Effector memory CD8-positive, alpha-beta T cell (primary cell): Measurements from ENCODE around the gene OSBPL10.

Source experiments
- ATAC-seq: fragments of 150-1000 bp; cut with Tn5 transposase; replicated peaks from 2 replicates; pipeline ENCODE4 v1.10.0; 2021; ENCODE audit warnings: mild to moderate bottlenecking, moderate library complexity
- DNase-seq, 3 experiments: peaks; one replicate each; pipeline ENCODE4 v3.0.0; 2021
- H3K27ac Mint-ChIP-seq, 2 donors: one replicate each; pipeline ENCODE4 v1.8.0; 2022; ENCODE audit warnings: mild to moderate bottlenecking in 2 of 2, mixed read lengths in 2 of 2, moderate library complexity in 2 of 2
- H3K27me3 Mint-ChIP-seq, 2 donors: one replicate each; pipeline ENCODE4 v1.8.0; 2022; ENCODE audit warnings: mixed read lengths in 2 of 2
- H3K36me3 Mint-ChIP-seq: one replicate; pipeline ENCODE4 v1.8.0; 2022; ENCODE audit warnings: mild to moderate bottlenecking, moderate library complexity, mixed read lengths; ENCODE audit not compliant: insufficient read depth
- H3K4me1 Mint-ChIP-seq, 2 donors: one replicate each; pipeline ENCODE4 v1.8.0; 2022; ENCODE audit warnings: low read depth in 2 of 2, mixed read lengths in 2 of 2
- H3K4me3 Mint-ChIP-seq, 2 donors: one replicate each; pipeline ENCODE4 v1.8.0; 2022; ENCODE audit warnings: mild to moderate bottlenecking in 2 of 2, mixed read lengths in 2 of 2, moderate library complexity in 2 of 2
- H3K9me3 Mint-ChIP-seq, 2 donors: one replicate each; pipeline ENCODE4 v1.8.0; 2022; ENCODE audit warnings: mixed read lengths in 2 of 2

The OSBPL10 gene

GRCh38 chr3:31978553-31978952, 2.5 kb downstream of the OSBPL10 start:
- ATAC-seq = no peak
- no peaks in the 10 kb centered on the region for H3K9me3 Mint-ChIP-seq
- peaks cover 5 to 13% of the 10 kb centered on the region in 2 donors for H3K4me1 Mint-ChIP-seq

GRCh38 chr3:31977736-31978135, 3.3 kb downstream of the OSBPL10 start:
- no peak for DNase-seq
- Mint-ChIP-seq H3K4me1 (peaks cover 5 to 13% of the 10 kb centered on the region in 2 donors), H3K4me3 (no peak overlapping the region), H3K9me3 (no peaks in the 10 kb centered on the region), H3K27ac (no peak overlapping the region), H3K36me3 (no peaks in the 10 kb centered on the region), H3K27me3 (peaks cover 62 to 98% of the 10 kb centered on the region in 2 donors)
- no peak for ATAC-seq

More at GRCh38 chr3:31978553-31978952, 2.5 kb downstream of the OSBPL10 start:
- Mint-ChIP-seq H3K4me3 (no peak overlapping the region), H3K27ac (no peak overlapping the region), H3K27me3 (peaks cover 69 to 98% of the 10 kb centered on the region in 2 donors), H3K36me3 (no peaks in the 10 kb centered on the region)
- no peak for DNase-seq

GRCh38 chr3:31976302-31976701, 4.8 kb downstream of the OSBPL10 start:
- no peak for ATAC-seq
- H3K36me3 Mint-ChIP-seq = peaks cover under 1% of the 10 kb centered on the region
- no peaks in the 10 kb centered on the region for H3K9me3 Mint-ChIP-seq
- H3K27me3 Mint-ChIP-seq = peaks cover 57 to 92% of the 10 kb centered on the region in 2 donors
- peaks cover 0 to 7% of the 10 kb centered on the region in 2 donors for H3K4me1 Mint-ChIP-seq
- no peak overlapping the region for H3K27ac Mint-ChIP-seq
- DNase-seq = no peak
- no peak overlapping the region for H3K4me3 Mint-ChIP-seq

GRCh38 chr3:31974964-31975363, 6.1 kb downstream of the OSBPL10 start:
- no peak overlapping the region for H3K4me3 Mint-ChIP-seq
- peaks cover 0 to 3% of the 10 kb centered on the region in 2 donors for H3K4me1 Mint-ChIP-seq
- peaks cover 56 to 95% of the 10 kb centered on the region in 2 donors for H3K27me3 Mint-ChIP-seq

GRCh38 chr3:31974471-31974870, 6.6 kb downstream of the OSBPL10 start:
- peaks cover 52 to 90% of the 10 kb centered on the region in 2 donors for H3K27me3 Mint-ChIP-seq
- H3K27ac Mint-ChIP-seq = no peak overlapping the region
- no peak overlapping the region for H3K4me3 Mint-ChIP-seq
- ATAC-seq = no peak
- H3K36me3 Mint-ChIP-seq = peaks cover 4% of the 10 kb centered on the region
- H3K9me3 Mint-ChIP-seq = no peaks in the 10 kb centered on the region
- no peak for DNase-seq
- peaks cover 0 to 3% of the 10 kb centered on the region in 2 donors for H3K4me1 Mint-ChIP-seq

More at GRCh38 chr3:31974964-31975363, 6.1 kb downstream of the OSBPL10 start:
- no peaks in the 10 kb centered on the region for H3K9me3 Mint-ChIP-seq
- peaks cover 4% of the 10 kb centered on the region for H3K36me3 Mint-ChIP-seq
- no peak for ATAC-seq
- no peak overlapping the region for H3K27ac Mint-ChIP-seq
- no peak for DNase-seq

- DNase-seq (no peak), ATAC-seq (no peak)
- Mint-ChIP-seq H3K27ac (no peak overlapping the region), H3K4me3 (no peak overlapping the region), H3K9me3 (no peaks in the 10 kb centered on the region), H3K4me1 (no peaks in the 10 kb centered on the region), H3K36me3 (peaks cover 4% of the 10 kb centered on the region), H3K27me3 (peaks cover 46 to 84% of the 10 kb centered on the region in 2 donors)
Measured at GRCh38 chr3:31973837-31974236, 7.2 kb downstream of the OSBPL10 start.

GRCh38 chr3:31973081-31973480, 8.0 kb downstream of the OSBPL10 start:
- no peak overlapping the region for H3K27ac Mint-ChIP-seq
- H3K36me3 Mint-ChIP-seq = peaks cover 4% of the 10 kb centered on the region
- DNase-seq = no peak
- peaks cover 38 to 77% of the 10 kb centered on the region in 2 donors for H3K27me3 Mint-ChIP-seq
- H3K4me1 Mint-ChIP-seq = no peaks in the 10 kb centered on the region
- H3K4me3 Mint-ChIP-seq = no peak overlapping the region
- no peaks in the 10 kb centered on the region for H3K9me3 Mint-ChIP-seq
- no peak for ATAC-seq

GRCh38 chr3:31971607-31972006, 9.5 kb downstream of the OSBPL10 start:
- ATAC-seq (no peak), DNase-seq (no peak)
- H3K9me3 Mint-ChIP-seq = no peaks in the 10 kb centered on the region
- no peak overlapping the region for H3K27ac Mint-ChIP-seq
- H3K4me1 Mint-ChIP-seq = no peaks in the 10 kb centered on the region
- H3K36me3 Mint-ChIP-seq = peaks cover 4% of the 10 kb centered on the region
- H3K27me3 Mint-ChIP-seq = peaks cover 28 to 62% of the 10 kb centered on the region in 2 donors
- H3K4me3 Mint-ChIP-seq = no peak overlapping the region

GRCh38 chr3:31968927-31969418, 12.1 kb downstream of the OSBPL10 start:
- Mint-ChIP-seq H3K4me3 (no peak overlapping the region), H3K9me3 (no peaks in the 10 kb centered on the region), H3K27me3 (peaks cover 19 to 41% of the 10 kb centered on the region in 2 donors), H3K4me1 (no peaks in the 10 kb centered on the region), H3K27ac (no peak overlapping the region), H3K36me3 (peaks cover 4% of the 10 kb centered on the region)
- ATAC-seq (no peak), DNase-seq (no peak)

- H3K27ac Mint-ChIP-seq = no peak overlapping the region
- no peaks in the 10 kb centered on the region for H3K4me1 Mint-ChIP-seq
- ATAC-seq (no peak), DNase-seq (no peak)
- no peaks in the 10 kb centered on the region for H3K9me3 Mint-ChIP-seq
- no peak overlapping the region for H3K4me3 Mint-ChIP-seq
- H3K27me3 Mint-ChIP-seq = peaks cover 19 to 41% of the 10 kb centered on the region in 2 donors
- peaks cover 7% of the 10 kb centered on the region for H3K36me3 Mint-ChIP-seq
Measured at GRCh38 chr3:31968369-31968926, 12.6 kb downstream of the OSBPL10 start.

- H3K4me3 Mint-ChIP-seq = no peak overlapping the region
- peaks cover 16 to 41% of the 10 kb centered on the region in 2 donors for H3K27me3 Mint-ChIP-seq
- ATAC-seq (no peak), DNase-seq (no peak)
- H3K36me3 Mint-ChIP-seq = peaks cover 7% of the 10 kb centered on the region
- H3K4me1 Mint-ChIP-seq = no peaks in the 10 kb centered on the region
- H3K9me3 Mint-ChIP-seq = no peaks in the 10 kb centered on the region
- no peak overlapping the region for H3K27ac Mint-ChIP-seq
Measured at GRCh38 chr3:31967592-31967991, 13.5 kb downstream of the OSBPL10 start.

GRCh38 chr3:31966978-31967591, 14.0 kb downstream of the OSBPL10 start:
- Mint-ChIP-seq H3K36me3 (peaks cover 7% of the 10 kb centered on the region), H3K4me3 (no peak overlapping the region), H3K9me3 (no peaks in the 10 kb centered on the region), H3K27ac (no peak overlapping the region), H3K4me1 (no peaks in the 10 kb centered on the region), H3K27me3 (peaks cover 11 to 37% of the 10 kb centered on the region in 2 donors)
- DNase-seq (no peak), ATAC-seq (no peak)

GRCh38 chr3:31962801-31963205, 18.3 kb downstream of the OSBPL10 start:
- Mint-ChIP-seq H3K36me3 (peaks cover 2% of the 10 kb centered on the region), H3K4me1 (peaks cover 5 to 8% of the 10 kb centered on the region in 2 donors), H3K27me3 (peaks cover 28 to 36% of the 10 kb centered on the region in 2 donors), H3K27ac (no peak overlapping the region), H3K4me3 (no peak overlapping the region), H3K9me3 (no peaks in the 10 kb centered on the region)
- DNase-seq = no peak
- no peak for ATAC-seq

GRCh38 chr3:31960793-31961431, 20.1 kb downstream of the OSBPL10 start:
- Mint-ChIP-seq H3K36me3 (peaks cover 2% of the 10 kb centered on the region), H3K27ac (no peak overlapping the region), H3K4me3 (no peak overlapping the region), H3K27me3 (peaks cover 28 to 36% of the 10 kb centered on the region in 2 donors), H3K9me3 (no peaks in the 10 kb centered on the region), H3K4me1 (peaks cover 5 to 8% of the 10 kb centered on the region in 2 donors)
- ATAC-seq (no peak), DNase-seq (no peak)
